HG03108 (cell line): ENCODE data around the gene ACTR10.
"Not testable (repeated sequence)": the region's sequence is repeated elsewhere in the genome, so short reads cannot be mapped to it uniquely, and the experiment has no call there.

Source experiments
- ATAC-seq: cut with Tn5 transposase; IDR thresholded peaks from one replicate; pipeline ENCODE4 v1.9.1; 2021; ENCODE audit warnings: moderate library complexity; ENCODE audit not compliant: unreplicated experiment

Gene ACTR10

GRCh38 chr14:58215191-58215914, 15.4 kb downstream of the ACTR10 start:
- no peak for ATAC-seq

- no peak for ATAC-seq
These were observed 16.6 kb downstream of the ACTR10 start for GRCh38 chr14:58216544-58216943.

- no peak for ATAC-seq
These were observed 27.3 kb downstream of the ACTR10 start for GRCh38 chr14:58227096-58227819.

GRCh38 chr14:58238252-58239243, 38.6 kb downstream of the ACTR10 start:
- no peak for ATAC-seq

- no peak for ATAC-seq
These were observed 39.6 kb downstream of the ACTR10 start for GRCh38 chr14:58239244-58240195.

GRCh38 chr14:58243790-58244555, 44.0 kb downstream of the ACTR10 start:
- peak; percentile 22 for ATAC-seq

- ATAC-seq = peak; percentile 91
These were observed 44.8 kb downstream of the ACTR10 start, which contains the start of gene PSMA3 for GRCh38 chr14:58244556-58245387. TSS of gene PSMA3 (plus strand) at chr14:58244843. CDS start at chr14:58244921, 78 bp downstream.

GRCh38 chr14:58245562-58245961, 45.6 kb downstream of the ACTR10 start:
- no peak for ATAC-seq

- ATAC-seq = no peak
These were observed 49.7 kb downstream of the ACTR10 start for GRCh38 chr14:58249611-58250010.

GRCh38 chr14:58258156-58258555, 58.2 kb downstream of the ACTR10 start:
- no peak for ATAC-seq

- not testable (repeated sequence) for ATAC-seq
These were observed 62.1 kb downstream of the ACTR10 start for GRCh38 chr14:58262005-58262404.

GRCh38 chr14:58265401-58265800, 65.5 kb downstream of the ACTR10 start:
- ATAC-seq = no peak

GRCh38 chr14:58270628-58271027, 70.7 kb downstream of the ACTR10 start:
- ATAC-seq = no peak

GRCh38 chr14:58272588-58273372, 72.8 kb downstream of the ACTR10 start:
- no peak for ATAC-seq

GRCh38 chr14:58274881-58275280, 74.9 kb downstream of the ACTR10 start:
- ATAC-seq = no peak

GRCh38 chr14:58275527-58276190, 75.7 kb downstream of the ACTR10 start:
- ATAC-seq = no peak

GRCh38 chr14:58276208-58276607, 76.3 kb downstream of the ACTR10 start:
- ATAC-seq = no peak
